HG02588 (cell line): ENCODE data around the gene IL16.

Experiments used
- ATAC-seq: cut with Tn5 transposase; IDR thresholded peaks from one replicate; pipeline ENCODE4 v1.9.1; 2021; ENCODE audit warnings: mild to moderate bottlenecking, moderate library complexity; ENCODE audit not compliant: unreplicated experiment

The IL16 gene

DNA sequence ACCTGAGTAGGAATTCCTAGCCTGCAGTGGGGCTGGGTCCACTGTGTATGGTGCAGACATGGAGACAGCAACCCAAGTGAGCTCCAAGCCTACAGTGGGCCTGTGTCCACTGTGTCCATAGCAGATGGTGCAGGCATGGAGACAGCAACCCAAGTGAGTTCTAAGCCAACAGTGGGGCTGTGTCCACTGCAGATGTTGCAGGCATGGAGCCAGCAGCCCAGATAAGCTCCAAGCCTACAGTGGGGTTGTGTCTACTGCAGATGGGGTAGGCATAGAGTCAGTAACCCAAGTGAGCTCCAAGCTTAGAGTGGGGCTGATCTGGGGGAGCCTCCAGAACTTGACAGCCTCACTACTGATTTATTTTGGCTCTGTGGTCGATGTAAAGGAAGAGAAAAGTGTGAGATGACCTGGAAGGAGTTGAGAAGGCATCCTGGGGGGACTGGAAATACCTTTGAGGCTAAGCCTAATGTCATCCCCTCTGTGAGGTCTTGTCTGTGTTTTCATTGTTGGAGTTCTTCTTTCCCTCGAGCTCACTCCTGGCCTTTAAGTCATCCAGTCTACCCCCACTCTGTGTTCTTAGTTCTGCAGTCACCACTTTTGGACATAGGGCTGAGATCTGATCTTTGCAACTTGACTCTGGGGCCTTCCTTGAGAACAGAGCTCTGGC, 22.4 kb upstream of the IL16 start:
- no peak for ATAC-seq

DNA sequence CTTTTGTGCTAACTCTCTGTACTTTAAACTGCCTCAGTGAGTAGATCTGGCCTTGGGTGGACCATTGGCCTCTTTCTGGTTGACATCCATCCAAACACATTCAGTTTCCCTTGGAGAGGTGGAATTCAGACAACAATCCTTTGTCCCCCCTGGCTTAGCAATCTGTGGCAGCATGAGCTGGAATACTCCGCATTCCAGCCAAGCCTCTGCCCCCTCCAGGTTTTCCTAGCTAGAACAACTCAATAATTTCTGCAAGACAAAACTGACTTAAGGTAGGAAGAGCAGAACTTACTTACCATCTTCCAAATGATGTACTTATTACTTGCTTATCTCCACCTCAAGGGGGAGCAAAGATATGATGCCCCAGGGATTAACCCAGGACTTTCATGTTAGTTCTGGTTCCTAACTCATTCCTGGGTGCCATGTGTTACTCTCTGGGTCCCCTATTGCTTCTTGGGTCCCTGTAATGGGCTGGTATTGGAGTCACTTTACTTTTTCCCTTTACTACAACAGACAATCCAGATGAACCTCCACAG, 21.8 kb upstream of the IL16 start:
- no peak for ATAC-seq

DNA sequence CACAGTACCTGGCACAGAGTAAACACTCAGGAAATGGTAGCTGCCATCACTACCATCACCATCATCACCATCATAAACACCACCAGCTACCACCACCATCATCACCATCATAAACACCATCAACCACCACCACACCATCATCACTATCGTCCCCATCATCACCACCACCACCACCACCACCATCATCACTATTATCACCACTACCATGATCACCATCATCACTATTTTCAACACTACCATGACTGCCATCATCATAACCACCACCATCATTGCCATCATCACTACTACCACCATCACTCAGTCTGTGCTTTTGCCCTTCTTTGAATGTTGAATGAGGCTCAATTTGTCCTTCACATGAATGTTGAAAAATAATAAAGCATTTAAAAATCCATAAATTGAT, 21.2 kb upstream of the IL16 start:
- no peak for ATAC-seq

DNA sequence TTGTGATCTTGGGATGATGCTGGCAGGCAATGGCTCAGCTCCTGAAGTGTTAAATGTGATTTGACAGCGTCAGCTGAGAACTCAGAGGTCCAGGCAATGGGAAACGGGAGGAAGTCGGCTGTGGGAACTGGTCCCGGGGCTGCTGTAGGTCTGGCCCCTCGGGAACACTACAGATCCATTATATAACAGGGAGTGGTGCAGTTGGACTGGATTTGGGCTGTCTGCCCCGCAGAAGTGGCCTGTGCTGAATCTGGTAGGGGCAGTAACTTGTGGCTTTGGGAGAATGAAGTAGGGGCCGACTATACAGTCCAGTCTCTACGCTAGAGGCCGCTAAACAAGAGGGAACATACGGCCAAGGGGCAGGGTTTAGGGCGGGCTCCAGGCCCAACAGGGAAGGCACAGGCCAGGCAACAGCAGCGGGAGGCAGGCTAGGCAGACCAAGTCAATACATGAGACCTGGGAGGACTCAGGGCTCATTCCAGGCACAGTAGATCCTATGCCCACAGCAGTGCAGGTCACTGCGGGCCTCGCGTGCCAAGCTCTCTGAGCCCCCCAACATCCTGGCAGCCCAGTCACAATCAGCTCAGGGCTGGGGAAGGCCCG, 20.3 kb upstream of the IL16 start:
- ATAC-seq: no peak

DNA sequence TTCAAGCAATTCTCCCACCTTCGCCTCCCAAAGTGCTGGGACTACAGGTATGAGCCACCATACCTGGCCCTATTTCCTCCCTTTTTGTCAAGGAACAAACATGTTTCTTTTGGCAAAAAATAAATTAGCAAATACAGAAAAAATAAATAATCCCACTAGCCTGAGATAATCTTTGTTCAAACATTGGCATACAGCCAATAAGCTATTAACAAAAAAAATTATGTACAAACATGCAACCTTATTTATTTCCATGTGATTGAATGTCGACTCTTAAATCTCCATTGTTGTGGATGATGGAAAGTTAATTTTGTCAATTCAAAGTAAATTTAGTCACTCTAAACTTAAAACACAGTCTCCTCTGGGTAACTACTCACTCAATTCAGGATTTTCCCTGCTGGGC, 18.3 kb upstream of the IL16 start:
- no peak for ATAC-seq

DNA sequence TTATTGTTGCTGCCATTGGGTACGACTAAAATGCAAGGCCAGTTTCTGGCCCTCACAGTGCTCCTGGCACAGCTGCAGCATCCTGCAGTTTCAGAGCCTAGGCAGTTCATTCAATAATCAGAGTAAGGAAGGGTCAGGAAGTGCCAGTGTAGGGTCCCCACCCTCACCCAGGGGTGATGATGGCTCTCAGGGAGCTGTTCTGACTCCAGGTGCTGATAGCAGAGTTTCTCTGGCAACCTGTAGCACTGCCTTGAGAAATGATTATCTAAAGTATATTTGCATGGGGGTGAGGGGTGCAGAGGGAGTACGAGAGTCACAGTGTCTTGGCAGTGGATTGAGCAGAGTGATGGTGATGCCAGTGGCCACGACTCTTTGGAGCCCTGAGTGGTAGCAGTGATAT, 15.5 kb upstream of the IL16 start:
- no peak for ATAC-seq

DNA sequence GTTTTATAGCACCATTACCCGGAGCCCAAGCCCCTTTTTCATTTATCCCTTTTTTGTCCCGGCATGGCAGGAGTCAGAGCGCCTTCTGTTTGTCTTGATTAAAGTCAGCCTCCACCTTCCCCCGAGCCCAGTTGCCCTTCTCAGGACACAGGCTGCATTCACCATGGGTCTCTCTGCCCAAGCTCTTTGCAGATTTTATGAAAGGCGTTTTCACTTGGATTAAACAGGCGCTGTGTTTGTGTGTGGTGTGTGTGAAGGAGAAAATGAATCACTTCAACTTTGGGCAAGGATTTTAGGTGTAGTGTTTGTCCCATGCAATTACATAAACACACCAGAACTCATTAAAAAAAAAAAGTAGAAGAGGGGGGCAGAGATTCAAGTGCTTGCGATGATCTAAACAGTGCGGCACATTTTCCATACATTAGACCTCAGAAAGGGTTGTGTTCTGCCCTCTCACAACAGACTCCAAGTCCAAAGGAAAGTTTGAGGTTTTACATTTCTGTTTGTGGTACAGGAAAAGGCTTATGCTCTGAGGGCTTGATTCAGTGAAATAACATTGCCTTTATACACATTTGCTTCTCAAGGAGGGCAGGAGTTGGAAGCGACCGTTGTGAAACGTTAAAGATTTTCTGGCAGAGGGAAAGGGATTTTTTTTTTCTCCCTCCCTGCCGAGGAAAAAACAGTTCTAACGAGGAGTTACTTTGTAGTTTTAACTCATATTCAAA, 14.5 kb upstream of the IL16 start:
- no peak for ATAC-seq

DNA sequence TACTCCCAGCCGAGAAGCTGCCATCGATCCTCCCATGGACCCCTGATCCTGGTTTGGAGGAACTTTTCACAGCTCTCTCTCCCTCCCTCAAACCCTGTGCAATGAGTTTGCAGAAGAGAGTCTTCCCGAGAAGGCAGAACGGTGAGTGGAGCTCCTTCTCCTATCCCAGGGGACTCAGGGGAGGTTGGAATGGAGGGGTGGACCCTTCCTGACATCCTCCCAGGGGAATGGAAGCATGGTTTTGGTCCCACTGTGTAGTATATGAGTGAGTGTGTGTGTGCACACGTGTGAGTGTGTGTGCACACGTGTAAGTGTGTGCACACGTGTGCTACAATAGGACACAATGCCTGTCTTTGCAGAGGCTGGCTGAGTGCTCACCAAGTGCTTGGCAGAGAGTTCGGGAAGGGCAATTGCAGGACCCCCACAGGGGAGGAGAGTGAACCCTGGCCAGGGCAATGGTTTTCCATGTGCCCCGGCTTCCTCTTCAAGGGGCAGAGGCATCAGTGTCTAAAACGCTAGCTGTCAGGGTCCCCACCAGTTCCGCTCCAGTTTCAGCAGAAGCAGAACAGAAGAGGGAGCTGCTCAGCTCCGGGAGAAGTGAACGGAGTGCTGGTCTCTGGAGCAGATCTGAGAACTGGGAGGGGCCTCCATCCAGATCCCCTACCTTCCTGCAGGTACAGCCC, 13.8 kb upstream of the IL16 start:
- ATAC-seq: no peak

DNA sequence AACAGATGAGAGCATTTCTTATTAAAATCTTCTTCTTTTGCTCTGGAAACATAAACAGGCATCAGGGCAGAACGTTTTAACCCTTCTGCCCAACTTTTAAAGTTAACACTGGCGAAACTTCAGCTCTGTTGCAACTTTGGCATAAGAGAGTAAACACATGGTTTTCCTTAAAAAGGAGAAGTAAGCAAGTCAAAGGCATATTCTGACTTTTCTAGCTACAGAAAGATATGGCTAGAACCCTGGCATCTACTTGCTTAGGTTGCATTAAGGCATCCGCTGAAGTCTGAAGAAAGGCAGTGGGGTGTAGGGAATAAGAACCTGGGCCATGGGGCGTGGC, 13.3 kb upstream of the IL16 start:
- ATAC-seq: no peak

DNA sequence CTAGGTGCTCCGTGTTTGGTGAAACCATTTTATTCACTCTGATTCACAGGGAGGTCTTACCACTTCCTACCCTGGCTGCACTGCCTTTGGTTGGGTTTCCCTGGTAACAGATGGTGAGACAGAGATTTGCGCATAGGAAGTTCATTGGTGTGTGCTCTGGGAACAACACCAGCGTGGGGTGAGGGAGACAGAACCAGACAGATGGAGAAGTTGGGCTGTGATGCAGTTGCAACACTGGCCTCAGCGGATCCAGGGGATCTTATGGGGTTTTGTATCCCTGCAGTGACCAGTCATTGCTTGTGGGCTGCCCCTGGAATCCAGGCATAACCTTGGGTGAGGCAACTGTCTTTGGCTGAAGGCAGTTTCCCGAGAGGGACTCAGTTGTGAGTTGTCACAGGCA, 12.5 kb upstream of the IL16 start:
- no peak for ATAC-seq

DNA sequence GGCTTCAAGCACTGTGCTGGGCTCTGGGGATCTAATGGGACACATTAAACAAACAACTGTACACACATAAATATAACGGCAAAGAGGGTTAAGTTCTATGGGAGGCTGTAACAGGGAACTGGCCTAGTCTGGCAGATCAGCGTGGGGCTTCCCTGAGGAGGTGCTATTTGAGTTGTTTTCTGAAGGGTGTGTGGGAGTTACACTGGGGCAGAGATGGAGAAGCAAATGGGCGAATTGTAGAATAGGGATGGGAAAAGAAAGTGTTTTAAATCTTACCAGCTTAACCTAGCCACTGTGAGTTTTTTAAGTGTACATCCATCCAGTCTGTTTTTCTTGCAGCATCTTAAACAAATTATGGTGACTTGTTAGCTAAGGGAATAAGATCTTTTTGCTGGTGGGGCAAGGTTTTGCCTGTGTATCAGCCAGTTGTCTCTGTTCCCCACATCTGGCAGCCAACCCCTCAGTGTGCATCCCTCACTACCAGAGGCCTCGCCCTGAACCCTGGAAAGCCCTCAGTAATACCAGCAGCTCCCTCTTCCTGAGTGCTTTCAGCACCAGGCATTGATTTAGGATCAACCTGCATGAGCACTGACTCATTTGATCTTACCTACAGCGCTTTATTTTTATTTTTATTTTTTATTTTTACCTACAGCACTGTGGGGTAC, 10.9 kb upstream of the IL16 start:
- no peak for ATAC-seq

DNA sequence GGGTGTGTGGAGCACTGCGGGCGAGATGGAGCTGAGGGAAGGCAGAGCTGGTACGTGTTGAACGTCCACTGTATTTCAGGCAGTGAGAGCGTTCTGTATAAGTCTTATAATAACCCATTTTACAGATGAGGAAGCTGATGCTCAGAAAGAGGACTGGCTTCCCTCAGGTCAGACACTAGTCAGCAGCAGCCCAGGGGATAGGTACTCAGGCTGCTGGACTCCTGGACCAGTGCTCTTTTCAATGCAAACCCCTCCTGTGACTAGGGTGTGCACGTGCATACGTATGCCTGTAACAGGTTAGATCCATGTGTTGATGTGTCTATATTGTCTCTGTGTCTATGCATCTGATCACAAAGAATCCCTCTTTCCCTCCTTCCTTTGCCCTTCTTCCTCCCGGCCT, 8.3 kb upstream of the IL16 start:
- ATAC-seq: no peak

DNA sequence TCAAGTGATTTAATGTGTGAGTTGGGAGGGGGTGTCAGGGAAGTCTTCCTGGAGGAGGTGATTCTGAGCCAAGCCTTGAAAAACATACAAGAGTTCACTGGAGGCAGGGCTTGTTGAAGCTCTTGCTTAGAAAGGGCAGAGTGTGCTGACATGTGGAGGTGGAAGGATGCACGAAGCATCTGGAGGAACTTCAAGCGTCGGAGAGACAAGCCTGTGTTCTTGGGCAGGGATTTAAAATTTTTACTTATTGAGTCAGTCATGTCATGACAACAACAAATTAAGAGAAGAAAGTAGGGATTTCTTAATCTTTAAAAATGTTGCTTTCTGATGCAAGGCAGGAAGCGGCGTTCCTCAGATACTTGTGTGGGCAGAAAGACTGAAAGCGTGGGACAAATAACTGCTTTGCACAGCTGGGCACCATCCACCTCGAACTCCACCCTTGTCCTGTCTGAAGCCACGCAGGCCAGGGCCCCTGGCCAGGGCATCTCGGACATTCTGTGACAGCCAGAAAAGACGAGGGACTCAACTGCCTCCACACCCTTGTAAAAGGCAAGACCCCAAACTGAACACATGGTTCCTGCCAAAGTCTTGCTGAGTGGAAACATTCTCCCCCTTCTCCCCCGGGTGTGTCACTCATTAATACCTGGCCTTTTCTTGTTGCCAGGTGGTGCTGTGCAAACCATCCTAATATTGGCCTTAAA, 6.9 kb upstream of the IL16 start:
- ATAC-seq: no peak

DNA sequence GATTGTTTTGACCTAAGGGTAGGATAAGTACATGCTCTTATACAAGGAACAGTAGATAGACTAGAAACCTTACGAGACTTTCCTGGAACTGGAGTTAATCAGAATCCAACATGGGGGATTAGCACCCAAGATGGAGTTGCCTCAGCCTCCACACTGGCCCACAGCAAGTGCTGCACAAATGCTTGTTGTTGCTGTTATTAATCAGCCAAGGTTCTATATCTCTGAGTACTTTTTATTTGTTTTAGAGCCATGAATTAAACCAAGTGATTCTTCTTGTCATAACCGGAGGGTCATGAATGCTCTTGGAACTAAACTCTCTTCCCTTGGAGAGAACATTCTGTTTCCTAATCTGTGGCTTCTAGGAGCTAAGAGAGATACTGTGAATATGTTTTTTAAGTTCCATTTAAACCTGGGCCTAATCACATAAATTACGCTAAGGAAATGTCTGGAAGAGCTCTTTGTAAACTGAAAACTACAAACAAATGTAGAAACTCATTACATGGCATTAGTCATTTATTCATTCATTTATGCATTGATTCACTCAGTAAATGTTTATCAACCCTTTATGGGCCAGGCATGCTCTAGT, 5.7 kb upstream of the IL16 start:
- ATAC-seq: no peak

DNA sequence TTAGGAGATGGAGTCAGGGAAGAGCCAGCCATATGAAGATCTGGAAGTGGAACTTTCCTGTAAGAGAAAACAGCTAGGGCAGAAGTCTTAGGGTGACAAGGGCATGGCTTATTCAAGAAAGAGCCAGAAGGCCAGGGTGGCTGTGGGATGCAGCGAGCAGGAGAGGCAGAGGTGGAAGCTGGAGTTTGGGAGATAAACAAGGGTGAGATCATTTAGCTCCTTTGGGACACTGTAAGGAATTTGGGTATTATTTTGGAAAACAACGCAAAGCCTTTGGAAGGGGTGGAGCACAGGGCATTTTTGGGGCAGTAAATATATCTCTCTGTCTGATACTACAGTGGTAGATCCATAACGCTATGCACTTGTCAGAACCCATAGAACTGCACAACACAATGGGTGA, 5.0 kb upstream of the IL16 start:
- ATAC-seq: no peak

DNA sequence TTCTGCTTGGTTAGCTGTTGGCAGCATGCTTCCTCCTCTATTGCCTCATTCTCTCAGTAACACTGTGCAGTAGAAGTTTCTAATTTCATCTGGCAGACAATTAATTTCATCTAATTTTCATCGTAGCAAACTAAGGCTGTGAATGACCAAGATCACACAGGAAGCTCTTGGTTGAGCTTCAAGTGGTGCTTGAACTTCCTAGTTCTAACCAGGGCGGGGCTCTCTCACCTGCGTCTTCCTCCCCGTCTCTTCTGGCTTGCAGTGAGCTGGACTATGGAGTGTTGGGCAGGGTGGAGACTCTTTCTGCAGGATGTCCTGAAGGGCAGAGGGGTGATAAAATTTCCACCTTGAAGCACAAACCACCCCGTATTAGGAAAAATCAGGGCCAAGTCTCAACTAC, 2.0 kb upstream of the IL16 start:
- no peak for ATAC-seq

DNA sequence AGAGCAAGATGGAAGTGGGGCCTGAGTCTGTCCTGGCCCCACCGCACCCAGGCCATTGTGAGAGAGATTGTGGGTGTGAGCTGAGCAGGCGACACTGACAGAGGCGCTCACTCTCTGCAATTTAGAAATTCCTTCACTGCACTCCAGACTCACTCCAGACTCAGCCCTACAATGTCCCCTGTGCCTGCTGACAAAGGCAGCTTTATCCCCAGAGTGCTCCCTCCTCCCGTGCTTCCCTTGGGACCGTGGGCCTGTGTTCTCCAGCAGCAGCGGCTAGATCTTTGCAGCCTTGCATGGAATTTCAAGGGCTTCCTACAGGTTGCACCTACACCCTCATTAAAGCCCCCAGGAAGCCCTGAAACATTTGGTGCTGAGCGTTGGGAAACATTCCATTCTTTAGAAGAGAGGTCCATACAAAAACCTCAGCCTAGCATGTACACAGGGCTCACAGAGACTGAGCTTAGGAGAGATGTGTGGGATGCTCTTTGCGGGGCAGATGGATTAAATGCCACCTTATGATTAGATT, 1.3 kb upstream of the IL16 start:
- ATAC-seq: no peak

DNA sequence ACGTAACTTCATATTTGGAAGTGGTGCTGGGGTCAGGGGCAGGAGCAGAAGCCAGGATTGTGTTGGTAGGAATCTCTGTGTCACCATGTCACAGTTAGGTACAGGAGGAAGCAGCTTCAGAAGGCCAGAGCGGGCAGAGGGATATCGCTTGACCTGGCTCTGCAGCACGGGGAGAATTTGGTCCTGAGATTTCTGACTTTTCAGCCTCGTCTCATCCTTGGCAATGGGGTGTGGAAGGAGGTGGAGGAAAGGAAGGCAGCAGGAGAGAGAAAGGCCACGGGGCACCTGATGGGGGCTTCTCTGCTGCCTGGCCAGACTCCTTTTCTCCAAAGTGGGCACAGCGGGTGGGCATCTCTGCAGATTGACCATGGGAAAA, 564 bp downstream of the IL16 start:
- ATAC-seq: no peak

DNA sequence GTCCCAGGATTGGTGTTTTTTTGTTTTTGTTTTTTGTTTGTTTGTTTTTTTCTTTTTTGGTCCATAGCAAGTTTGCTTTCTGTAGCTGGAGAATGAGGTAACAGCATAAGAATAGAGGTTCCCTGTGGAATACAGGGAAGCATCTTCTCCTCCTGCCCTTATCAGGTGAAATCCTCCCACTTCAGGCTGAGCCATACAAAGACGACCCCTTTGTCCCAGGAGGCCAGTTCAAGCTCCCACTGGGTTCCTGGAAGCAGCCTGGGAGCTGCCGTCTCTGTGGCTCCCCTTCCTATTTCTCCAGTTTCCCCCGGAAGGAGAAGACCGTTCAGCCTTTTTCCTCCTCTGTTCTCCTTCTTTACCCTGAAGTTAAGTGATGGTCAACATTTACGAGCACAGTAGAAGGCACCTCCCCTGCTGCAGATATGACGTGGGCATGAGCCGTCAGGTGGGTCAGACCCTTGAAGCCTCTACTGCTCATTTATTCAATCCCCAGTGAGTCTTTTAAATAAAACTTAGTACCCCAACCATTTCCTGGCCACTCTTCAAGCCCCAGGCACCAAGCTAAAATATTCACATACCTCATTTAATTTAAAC, 1.1 kb downstream of the IL16 start:
- no peak for ATAC-seq
